HepG2 (cell line): ENCODE data around the gene SVOPL. TPM values are rescaled to one million over a fixed set of nuclear protein-coding genes. Genes with fewer than 3 reads are reported as not detected.

Experiments
- ATAC-seq: fragments of 200-7000 bp; cut with Tn5 transposase; 3 replicates; pipeline ENCODE4 v1.9.1; 2020; ENCODE audit warnings: mild to moderate bottlenecking, moderate library complexity
- BruUV-seq: library from RNA; stranded (reverse); fragments of 400-500 nt; replicated peaks from 2 replicates; lab custom pipeline; 2021; lab: Mats Ljungman, UMichigan
- CTCF ChIA-PET: fragments of 300-600 bp; formaldehyde crosslinking; extraction: SDS; loops from one replicate; lab custom pipeline; 2021; ENCODE audit warnings: low total read pairs, inconsistent platforms, low intra/inter-chr PET ratio; lab: Yijun Ruan, JAX
- POLR2A ChIA-PET: fragments of 350-600 bp; sonication (Branson Sonifier 250); formaldehyde crosslinking; loops from one replicate; lab custom pipeline; 2020; ENCODE audit warnings: antibody characterized with exemption, inconsistent platforms; lab: Yijun Ruan, JAX
- DNase-seq: peaks from one replicate; pipeline ENCODE4 v3.0.0-alpha.2; 2015; ENCODE audit warnings: low spot score
- FAIRE-seq: peaks from 3 replicates; lab custom pipeline; 2011; peaks lifted over from hg19 to GRCh38; lab: Jason Lieb, UNC
- H2AFZ ChIP-seq: one replicate; pipeline ENCODE4 v1.6.1; 2011; ENCODE audit warnings: low read length, inconsistent platforms
- H3K27ac ChIP-seq: fragments of 300-600 bp; 3 replicates; pipeline ENCODE4 v1.8.0; 2011; ENCODE audit warnings: mixed run types, mild to moderate bottlenecking, mixed read lengths, low read length, inconsistent platforms; ENCODE audit not compliant: insufficient read depth; ENCODE audit errors: extremely low read length
- H3K27me3 ChIP-seq, 2 experiments: fragments of 200-600 bp in 1 of 2; 2 replicates in 1 of 2; 3 replicates in 1 of 2; pipeline versions ENCODE4 v1.6.0 to v1.8.0; 2011; ENCODE audit warnings: low read length in 2 of 2, mild to moderate bottlenecking in 2 of 2, moderate library complexity in 2 of 2, inconsistent platforms in 1 of 2; ENCODE audit not compliant: insufficient read depth in 2 of 2, control insufficient read depth in 1 of 2
- H3K36me3 ChIP-seq, 2 experiments: fragments of 200-600 bp in 1 of 2; replicated peaks in 1 of 2; 2 replicates in 1 of 2; 3 replicates in 1 of 2; pipeline versions ENCODE4 v1.5.1 to v1.8.0; 2011; ENCODE audit warnings: low read length in 2 of 2, inconsistent platforms in 1 of 2; ENCODE audit not compliant: insufficient read depth in 2 of 2, control insufficient read depth in 1 of 2
- H3K4me1 ChIP-seq: 2 replicates; pipeline ENCODE4 v1.5.1; 2012; ENCODE audit warnings: low read length, inconsistent platforms; ENCODE audit not compliant: insufficient read depth
- H3K4me2 ChIP-seq: 2 replicates; pipeline ENCODE4 v1.6.0; 2011; ENCODE audit warnings: low read depth, low read length, inconsistent platforms
- H3K4me3 ChIP-seq, 3 experiments: fragments of 200-600 bp in 1 of 3; sonication (generic), shearing (Covaris generic) in 1 of 3; replicated peaks in 1 of 3; 2 replicates each; pipeline ENCODE4 v1.5.1; 2011 to 2016; ENCODE audit warnings: low read length in 3 of 3, inconsistent platforms in 2 of 3, low read depth in 2 of 3, mild to moderate bottlenecking in 2 of 3, control low read depth in 1 of 3, mixed read lengths in 1 of 3; ENCODE audit not compliant: insufficient read depth in 1 of 3
- H3K79me2 ChIP-seq: one replicate; pipeline ENCODE4 v1.6.1; 2011; ENCODE audit warnings: low read length, inconsistent platforms; ENCODE audit not compliant: insufficient read depth
- H3K9ac ChIP-seq: 2 replicates; pipeline ENCODE4 v1.6.0; 2011; ENCODE audit warnings: mild to moderate bottlenecking, low read depth, low read length, inconsistent platforms; ENCODE audit not compliant: insufficient read depth
- H3K9me3 ChIP-seq: 2 replicates; pipeline ENCODE4 v1.5.1; 2012; ENCODE audit warnings: mild to moderate bottlenecking, low read length
- H4K20me1 ChIP-seq: 2 replicates; pipeline ENCODE4 v1.6.0; 2011; ENCODE audit warnings: inconsistent platforms, mild to moderate bottlenecking, low read length, moderate library complexity; ENCODE audit not compliant: insufficient read depth
- CCAR2 ChIP-seq: fragments of 200-400 bp; formaldehyde crosslinking; optimal IDR thresholded peaks from 2 replicates; pipeline ENCODE3; 2018; ENCODE audit warnings: low read depth, mild to moderate bottlenecking, low read length, moderate library complexity
- JDP2 ChIP-seq: sonication (generic); formaldehyde crosslinking; IDR thresholded peaks from 2 replicates; pipeline ENCODE4 v1.8.1; 2022; ENCODE audit warnings: missing genetic modification reagents, borderline replicate concordance
- KAT2B ChIP-seq: fragments of 150-350 bp; IDR thresholded peaks from 2 replicates; pipeline ENCODE4 v1.6.1; 2014; ENCODE audit warnings: low read depth, low read length, borderline replicate concordance
- POLR2A ChIP-seq, 2 experiments: IDR thresholded peaks; 2 replicates each; pipeline ENCODE4 v1.6.1; 2011; ENCODE audit warnings: low read depth in 2 of 2, low read length in 2 of 2, mild to moderate bottlenecking in 1 of 2, moderate library complexity in 1 of 2; ENCODE audit not compliant: insufficient read depth in 1 of 2
- POLR2G ChIP-seq: fragments of 200-400 bp; formaldehyde crosslinking; IDR thresholded peaks from 2 replicates; pipeline ENCODE4 v1.6.1; 2018; ENCODE audit warnings: mild to moderate bottlenecking, low read depth, low read length, moderate library complexity
- RBM22 ChIP-seq: fragments of 200-400 bp; formaldehyde crosslinking; optimal IDR thresholded peaks from 2 replicates; pipeline ENCODE3; 2017; ENCODE audit warnings: mild to moderate bottlenecking, low read length, moderate library complexity
- TEAD3 ChIP-seq: optimal IDR thresholded peaks from 2 replicates; pipeline ENCODE3; 2016; ENCODE audit warnings: borderline replicate concordance
- THYN1 ChIP-seq: sonication (generic); formaldehyde crosslinking; IDR thresholded peaks from 2 replicates; pipeline ENCODE4 v1.8.1; 2023; ENCODE audit warnings: low read depth, mild to moderate bottlenecking, moderate library complexity, missing genetic modification reagents, borderline replicate concordance
- ZNF747 ChIP-seq: sonication (generic); formaldehyde crosslinking; IDR thresholded peaks from 2 replicates; pipeline ENCODE4 v1.8.1; 2023; ENCODE audit warnings: missing genetic modification reagents, mild to moderate bottlenecking, borderline replicate concordance
- WGBS: methylation state at CpG from one replicate; pipeline ENCODE4 v1.1.6; 2017; ENCODE audit warnings: low lambda C conversion rate; 5-methylcytosine and 5-hydroxymethylcytosine counted together
- in situ Hi-C: cut with HindIII; loops from 2 replicates; pipeline ENCODE4 v1.10.0; 2017; ENCODE audit warnings: low pct_unique_long_range_greater_than_20kb; ENCODE audit not compliant: extremely low pct_ligation_motif_present
- intact Hi-C: fragments of 100-400 bp; cut with micrococcal nuclease; formaldehyde crosslinking; loops from one replicate; pipeline ENCODE4 v1.10.0; 2022; ENCODE audit not compliant: unreplicated experiment
- polyA plus RNA-seq, 8 experiments: library from polyadenylated mRNA; depleted of rRNA in 3 of 8; stranded (reverse) in 7 of 8; unstranded in 1 of 8; fragments of >200 nt; fragmentation: Illumina TruSeq in 4 of 8; extraction: Trizol in 4 of 8; gene quantifications; 2 replicates each; pipeline versions ENCODE4 v1.2.1 to v1.2.3, GENCODE V29; 2011 to 2016; ENCODE audit warnings: low read depth in 4 of 8, missing spikeins in 1 of 8, mixed read lengths in 1 of 8; ENCODE audit not compliant: insufficient read depth in 1 of 8
- total RNA-seq, 5 experiments: library from RNA; depleted of rRNA; stranded (reverse); fragments of >200 nt; fragmentation: Illumina TruSeq; extraction: Trizol; gene quantifications; 2 replicates each; pipeline ENCODE4 v1.2.3, GENCODE V29; 2016; ENCODE audit warnings: low read depth in 1 of 5

The SVOPL gene
- total and polyA plus RNA-seq, 2 of the 13 experiments (the other 11 are each of a cell fraction or from before 2014, with no cell fraction given): not detected

GRCh38 chr7:138556771-138557484, 144.2 kb downstream of the SVOPL start:
- Histone ChIP-seq H3K27ac (peak overlapping the region; percentile 16), H3K36me3 (peaks cover 43 to 96% of the 10 kb centered on the region in 2 experiments), H4K20me1 (no peaks in the 10 kb centered on the region; the same call in 1 of the 2 replicates), H2AFZ (no peak overlapping the region), H3K4me1 (peaks cover 47% of the 10 kb centered on the region), H3K27me3 (no peaks in the 10 kb centered on the region), H3K4me2 (no peak overlapping the region), H3K9me3 (peaks cover 12% of the 10 kb centered on the region), H3K79me2 (peaks cover 18% of the 10 kb centered on the region), H3K4me3 (no peak overlapping the region), H3K9ac (no peak overlapping the region)
- DNase-seq (no peak), ATAC-seq (no peak), FAIRE-seq (no peak)
- BruUV-seq: no TSS peak
- 98% methylated on average over 3 of the region's 3 CpGs for WGBS
- ChIA-PET CTCF (no interaction called here), POLR2A (no interaction called here)
- intact Hi-C loops (no loop called here), in situ Hi-C loops (no loop called here)
- TF ChIP-seq POLR2G (peak; percentile 57), RBM22 (peak; percentile 26), ZNF747 (CRISPR knock-in tag) (no peak), POLR2A (IDR thresholded peaks at IDR 0.05; ENCODE audit: insufficient read depth in 1 of 2, low read depth in 2 of 2, low read length in 2 of 2) (0 out of 4 replicates have a peak, but pooled peaks of 1 of the 2 experiments have one; percentile 12), KAT2B (no peak)

- peaks cover 38 to 96% of the 10 kb centered on the region in 2 experiments for H3K36me3 ChIP-seq
- no peaks in the 10 kb centered on the region; the same call in 1 of the 2 replicates for H4K20me1 ChIP-seq
- no peaks in the 10 kb centered on the region for H3K27me3 ChIP-seq
- ATAC-seq (no peak), FAIRE-seq (no peak), DNase-seq (no peak)
- intact Hi-C loops: no loop called here
- no peak overlapping the region for H3K4me2 ChIP-seq
- ChIA-PET CTCF (no interaction called here), POLR2A (no interaction called here)
- no TSS peak for BruUV-seq
- peaks cover 40% of the 10 kb centered on the region for H3K4me1 ChIP-seq
- TF ChIP-seq CCAR2 (no peak), TEAD3 (CRISPR knock-in tag) (no peak), JDP2 (CRISPR knock-in tag) (no peak), RBM22 (peak; percentile 97), THYN1 (no peak)
- H3K9ac ChIP-seq: no peak overlapping the region
- peaks cover 18% of the 10 kb centered on the region for H3K79me2 ChIP-seq
- H2AFZ ChIP-seq: no peak overlapping the region
- in situ Hi-C loops: no loop called here
- WGBS: 96% methylated on average over 4 of the region's 4 CpGs
- peaks cover 12% of the 10 kb centered on the region for H3K9me3 ChIP-seq
- H3K4me3 ChIP-seq: no peak overlapping the region
- H3K27ac ChIP-seq: no peak overlapping the region
These were observed 145.5 kb downstream of the SVOPL start for GRCh38 chr7:138555684-138556083.
